AML-193 (cell line): ENCODE results near the gene CCDC51.

Experiments
- DNase-seq, 2 experiments: peaks; one replicate each; lab custom pipeline; 2025; lab: John Stamatoyannopoulos, UW

CCDC51 gene

DNA sequence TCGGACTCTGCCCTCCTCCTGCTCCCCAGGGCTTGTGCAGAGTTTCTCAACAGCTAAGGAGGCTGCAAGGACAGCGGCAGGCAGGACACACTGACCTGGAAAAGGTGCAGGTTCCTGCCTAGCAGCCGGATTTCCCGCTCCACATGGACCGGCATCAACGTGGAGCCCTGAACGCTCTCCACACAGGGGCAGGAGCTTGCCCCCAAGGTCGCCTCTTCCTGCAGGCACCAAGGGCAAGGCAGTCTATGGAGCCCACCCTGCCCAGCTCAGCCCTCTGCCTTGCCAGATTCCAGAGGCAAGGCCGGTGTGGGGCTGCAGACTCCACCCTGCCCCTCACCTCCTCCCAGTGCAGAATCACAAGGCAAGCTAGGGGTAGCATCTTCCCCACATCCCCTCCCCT is 20.8 kb downstream of the CCDC51 start:
- no peak for DNase-seq

DNA sequence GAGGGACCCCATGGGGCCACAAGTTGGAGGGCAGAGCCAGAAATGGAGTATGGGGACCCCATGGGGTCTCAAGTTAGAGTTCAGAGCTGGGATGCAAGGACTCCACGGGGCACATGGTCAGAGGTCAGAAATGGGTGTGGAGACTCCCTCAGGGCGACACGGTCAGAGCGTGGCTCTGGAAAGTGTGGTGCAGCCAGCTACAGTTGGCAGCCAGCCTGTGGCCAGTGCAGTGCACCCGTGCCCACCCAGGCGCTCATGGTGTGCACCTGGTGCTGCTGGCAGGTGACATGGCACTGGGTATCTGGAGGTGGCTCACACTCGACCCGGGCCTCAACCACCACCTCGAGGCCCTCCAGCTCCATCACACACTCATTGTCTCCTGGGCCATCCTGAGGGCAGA is 21.3 kb downstream of the CCDC51 start:
- DNase-seq = no peak

DNA sequence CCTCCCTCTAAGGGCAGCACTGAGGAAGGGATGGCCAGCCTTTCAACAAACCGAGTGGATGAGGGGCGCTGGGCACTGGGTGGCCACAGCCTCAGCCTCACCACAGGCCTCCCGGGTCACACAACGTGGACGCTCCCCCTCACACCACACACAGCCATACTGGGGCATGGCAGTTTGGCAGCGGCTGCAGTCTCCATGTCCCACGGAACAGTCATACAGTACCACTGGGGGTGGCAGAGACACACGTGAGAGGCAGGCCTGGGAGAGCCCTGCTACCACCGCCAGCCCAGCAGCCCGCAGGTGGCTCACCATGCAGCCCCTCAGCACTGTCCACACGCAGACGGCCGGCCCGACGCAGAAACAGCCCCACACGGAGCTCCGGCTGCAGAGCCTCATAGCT is 21.8 kb downstream of the CCDC51 start:
- no peak for DNase-seq

DNA sequence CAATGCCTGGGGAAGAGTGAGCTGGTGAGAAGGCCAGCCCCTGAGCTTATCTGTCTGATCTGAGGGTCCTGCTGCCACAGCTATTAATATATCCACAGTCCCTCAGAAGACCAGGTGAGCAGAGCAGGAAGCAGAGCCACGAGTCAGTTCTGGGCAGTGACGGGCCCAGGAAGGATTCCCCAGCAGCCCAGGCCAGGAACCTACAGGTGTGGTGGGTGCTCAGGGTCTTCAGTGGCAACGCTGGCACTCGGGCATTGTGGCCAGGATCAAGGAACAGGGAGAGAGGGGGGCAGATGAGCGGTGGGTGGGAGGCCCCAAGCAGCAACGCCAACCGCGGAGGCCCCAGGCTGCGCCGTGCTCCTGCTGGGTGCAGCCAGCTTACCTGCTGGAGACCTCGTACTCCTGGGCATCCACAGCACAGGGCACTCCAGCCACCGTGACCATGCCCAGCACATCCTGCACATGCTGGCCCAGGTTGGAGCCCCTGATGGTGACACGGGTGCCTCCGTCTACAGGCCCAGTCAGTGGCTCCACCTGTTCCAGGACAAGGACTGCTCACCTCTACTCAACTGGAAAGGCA is 22.3 kb downstream of the CCDC51 start:
- DNase-seq = no peak

DNA sequence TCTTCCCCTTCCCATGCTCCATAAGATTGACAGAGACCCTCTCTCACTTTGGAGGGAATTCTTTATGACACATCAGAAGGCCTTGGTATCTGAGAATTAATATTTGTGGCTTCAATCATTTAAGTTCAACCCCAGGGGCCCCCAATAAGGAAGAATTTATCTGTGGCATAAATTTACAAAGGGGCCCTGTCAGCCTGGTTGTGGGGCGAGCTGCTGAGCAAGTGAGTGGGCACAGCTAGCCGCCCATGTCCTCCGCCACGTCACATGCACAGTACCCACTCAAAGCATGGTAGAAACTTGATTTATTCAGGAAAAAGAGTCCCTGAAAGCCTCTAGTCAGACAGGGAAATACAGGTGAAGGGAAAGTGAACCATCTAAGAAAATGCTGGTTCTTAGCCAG is 23.4 kb downstream of the CCDC51 start:
- no peak for DNase-seq

DNA sequence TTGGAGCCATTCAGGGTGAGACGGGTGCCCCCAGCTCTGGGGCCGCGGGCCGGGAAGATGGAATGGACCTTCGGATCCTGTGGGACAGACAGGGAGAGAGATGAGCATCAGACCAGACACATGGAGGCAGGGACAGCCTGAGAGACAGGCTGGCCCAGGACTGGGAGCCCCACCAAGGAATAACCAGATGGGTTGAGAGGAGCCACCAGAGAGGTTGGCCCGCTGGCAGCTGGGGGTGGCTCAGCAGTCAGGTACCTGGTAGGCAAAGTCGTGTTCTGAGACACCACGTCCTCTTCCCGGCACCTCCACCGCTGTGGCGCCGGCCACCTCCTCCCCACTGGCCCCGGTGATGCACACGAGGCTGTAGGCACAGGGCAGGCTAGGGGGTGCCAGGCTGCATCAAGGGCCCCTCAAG is 23.8 kb downstream of the CCDC51 start:
- no peak for DNase-seq

DNA sequence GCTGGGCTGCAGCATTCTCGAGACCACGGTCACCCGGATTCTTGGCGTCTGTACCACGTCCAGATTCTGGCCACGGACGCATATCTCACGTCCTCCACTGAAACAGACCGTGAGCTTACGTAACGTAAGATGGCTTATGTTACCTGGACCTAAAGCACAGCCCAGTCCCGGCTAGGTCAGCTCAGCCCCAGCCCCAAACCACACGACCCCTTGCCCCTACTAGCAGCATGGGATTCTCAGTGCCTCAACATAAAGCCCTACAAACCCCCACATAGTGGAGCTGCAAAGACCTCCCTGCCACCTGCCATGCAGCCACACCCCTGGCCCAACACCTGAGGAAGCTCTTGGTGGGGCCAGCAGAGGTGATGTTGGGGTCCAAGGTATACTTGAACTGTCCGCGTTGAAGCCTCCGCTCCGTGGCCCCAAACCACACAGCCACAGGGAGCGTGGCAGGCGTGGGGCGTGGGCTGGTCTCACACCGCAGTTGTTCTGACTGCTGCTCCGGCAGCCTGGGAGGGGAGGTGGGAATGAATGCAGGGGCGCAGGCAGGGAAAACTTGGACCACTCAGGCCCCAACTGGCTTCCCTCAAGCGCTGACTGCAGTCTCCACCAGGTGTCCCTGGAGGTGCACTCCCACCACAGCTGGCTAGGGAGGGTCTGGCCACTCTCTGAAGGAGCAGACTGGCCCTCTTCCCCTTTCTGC is 24.5 kb downstream of the CCDC51 start:
- DNase-seq = no peak

DNA sequence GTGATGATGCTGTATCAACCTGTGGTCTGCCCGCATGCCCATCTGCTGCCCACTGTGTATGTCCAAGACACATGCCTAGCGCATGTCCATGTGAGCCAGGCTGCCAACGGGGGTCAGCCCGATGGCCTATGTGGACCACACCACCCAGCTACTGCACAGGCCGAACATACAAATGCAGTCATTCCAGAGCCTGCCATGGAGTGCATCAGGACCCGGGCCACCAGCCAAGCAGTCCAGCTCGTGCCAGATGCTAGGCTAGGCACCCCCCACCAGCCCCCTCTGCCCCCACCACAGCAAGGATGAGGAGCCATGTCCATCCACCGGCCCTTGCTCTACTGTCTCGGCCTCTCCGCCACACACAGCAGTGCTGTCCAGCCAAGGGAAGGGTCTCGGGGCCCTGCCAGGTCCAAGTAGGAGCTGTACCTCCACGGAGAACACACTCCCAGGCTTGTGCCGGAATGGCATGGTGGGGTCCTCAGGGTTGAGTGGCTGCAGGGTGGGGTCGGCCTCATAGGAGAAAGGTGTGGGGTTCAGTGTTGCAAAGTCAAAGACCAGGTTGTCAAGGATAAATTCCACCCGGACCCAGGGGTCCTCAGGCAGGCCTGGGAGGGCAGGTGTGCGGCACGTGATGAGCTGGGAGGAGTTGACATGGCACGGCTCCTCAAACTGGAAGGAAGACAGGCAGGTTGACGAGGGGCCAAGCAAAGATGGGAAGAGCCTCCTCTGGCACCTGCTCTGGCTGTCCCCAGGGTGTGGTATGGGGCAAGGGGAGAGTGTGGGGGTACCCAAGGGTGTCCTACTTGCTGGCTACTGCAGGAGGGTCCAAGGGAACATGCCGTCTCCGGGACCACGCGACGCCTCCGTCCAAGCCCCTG is 25.3 kb downstream of the CCDC51 start:
- DNase-seq = no peak

DNA sequence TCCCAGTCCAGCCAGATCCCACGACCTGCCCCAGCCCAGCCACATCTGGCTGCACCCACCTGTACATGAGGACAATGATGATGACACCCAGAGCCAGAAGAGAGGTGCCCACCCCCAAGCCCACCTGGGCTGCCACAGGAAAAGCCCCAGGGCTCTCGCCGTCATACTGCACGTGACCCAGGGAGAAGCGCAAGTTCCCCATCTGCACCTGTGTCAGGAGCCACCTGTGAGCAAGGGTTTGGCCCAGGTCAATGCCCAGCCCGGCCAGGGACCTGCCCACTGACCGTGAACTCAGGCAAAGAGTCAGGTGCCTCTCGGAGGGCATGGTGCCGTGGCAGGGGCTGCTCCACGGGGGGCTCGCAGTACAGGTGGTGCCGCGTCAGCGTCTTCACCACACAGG is 26.3 kb downstream of the CCDC51 start:
- DNase-seq = no peak

DNA sequence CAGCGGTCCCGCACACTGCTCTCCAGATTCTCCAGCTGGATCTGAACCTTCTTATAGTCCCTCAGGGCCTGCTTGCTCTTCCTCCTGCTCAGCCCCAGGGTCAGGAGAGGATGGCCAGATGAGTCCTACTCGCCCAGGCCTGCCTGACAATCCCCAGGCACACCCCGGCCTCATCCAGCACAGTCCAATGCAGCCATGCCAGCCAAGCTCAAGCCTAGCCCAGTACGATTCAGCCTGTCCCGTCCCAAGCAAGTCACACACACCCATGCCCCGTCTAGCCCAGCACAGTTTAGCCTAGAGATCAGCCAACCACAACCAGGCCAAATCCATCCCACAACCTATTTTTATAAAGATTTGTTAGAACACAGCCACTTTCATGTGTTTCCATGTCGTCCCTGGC is 26.8 kb downstream of the CCDC51 start:
- DNase-seq = no peak

DNA sequence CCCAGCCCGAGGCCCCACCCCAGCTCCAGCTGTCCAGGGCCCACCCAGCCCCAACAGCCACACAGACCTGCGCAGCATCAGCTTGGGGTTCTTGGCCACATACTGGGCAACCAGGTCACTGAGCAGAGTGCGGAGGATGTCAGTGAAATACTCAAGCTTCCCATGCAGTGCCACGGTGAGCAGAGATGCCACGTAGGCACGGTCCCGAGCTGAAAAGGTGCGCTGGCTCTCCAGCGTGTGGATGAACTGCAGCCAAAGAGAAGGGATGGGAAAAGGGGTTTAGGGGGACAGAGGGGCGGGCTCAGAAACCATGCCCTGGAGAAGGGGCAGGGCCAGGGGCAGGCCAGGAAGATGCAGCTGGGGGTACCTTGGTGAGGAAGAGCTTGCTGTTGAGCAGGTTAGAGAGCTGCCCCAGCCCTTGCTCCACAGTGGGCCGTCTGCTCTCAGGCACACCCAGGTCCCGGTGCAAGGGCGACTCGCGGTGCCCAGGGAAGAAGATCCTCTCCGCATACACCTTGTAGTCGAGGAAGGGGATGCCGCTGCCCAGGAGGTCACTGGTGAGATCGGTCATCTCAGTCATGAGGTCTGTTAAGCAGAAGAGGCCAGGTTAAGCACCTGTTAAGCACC is 27.4 kb downstream of the CCDC51 start:
- DNase-seq = no peak

DNA sequence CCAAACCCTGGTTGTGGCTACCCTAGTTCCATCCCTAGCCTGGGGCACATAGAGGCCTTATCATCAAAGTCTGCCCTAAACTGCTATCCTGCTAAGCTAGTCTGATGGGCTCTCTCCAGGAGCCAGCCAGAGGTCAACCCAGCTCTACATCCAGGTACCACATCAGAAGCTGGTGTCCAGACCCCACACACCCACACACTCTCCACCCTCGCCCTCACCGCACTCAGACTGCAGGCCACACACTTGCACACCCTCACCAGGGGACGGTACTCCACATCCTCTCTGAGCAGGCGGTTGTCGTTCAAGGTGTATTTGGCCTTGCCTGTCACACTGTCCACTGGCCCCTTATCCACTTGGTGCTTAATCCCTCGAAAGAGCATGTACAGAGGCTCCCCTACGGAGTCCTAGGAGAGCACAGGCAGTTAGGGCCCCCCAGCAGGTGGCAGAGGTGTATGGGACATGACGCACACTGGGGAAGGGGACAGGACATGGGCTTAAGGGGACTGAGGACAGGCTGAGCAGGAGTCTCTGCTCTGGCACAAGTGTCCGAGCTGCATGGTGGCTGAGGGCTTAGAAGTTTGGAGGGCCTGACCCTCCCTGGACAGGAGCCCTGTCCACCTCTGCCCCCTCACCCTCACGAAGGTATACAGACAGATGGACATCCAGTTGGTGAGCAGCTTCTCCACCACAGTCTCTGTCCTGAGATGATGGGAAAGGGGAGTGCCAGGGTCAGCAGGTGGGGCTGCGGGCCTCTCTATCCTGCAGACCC is 28.1 kb downstream of the CCDC51 start:
- DNase-seq = no peak

DNA sequence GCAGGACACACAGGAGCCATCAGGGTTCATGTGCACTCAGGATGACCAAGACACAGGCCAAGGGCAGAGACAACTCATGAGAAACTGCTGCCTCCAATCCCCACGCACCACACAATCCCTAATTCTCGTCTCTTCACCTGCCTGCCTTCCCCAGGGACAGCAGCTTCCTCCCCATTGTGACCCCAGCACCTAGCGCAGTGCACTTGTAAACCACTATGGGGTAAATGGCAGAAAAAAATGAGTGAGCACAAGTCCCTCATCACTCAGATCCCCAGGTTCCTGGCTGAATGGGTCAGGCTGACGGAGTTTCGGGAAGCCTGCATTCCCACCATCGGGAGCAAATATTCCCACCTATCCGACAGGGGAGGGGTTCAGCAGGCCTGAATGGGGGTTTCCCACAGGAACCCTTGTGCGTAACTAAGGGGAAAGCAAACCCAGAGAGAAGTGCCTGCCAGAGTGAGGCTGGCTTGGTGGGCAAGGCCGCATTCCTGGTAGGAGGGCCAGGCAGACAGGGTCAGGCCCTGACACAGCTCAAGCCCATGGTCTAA is 28.8 kb downstream of the CCDC51 start:
- DNase-seq = no peak

DNA sequence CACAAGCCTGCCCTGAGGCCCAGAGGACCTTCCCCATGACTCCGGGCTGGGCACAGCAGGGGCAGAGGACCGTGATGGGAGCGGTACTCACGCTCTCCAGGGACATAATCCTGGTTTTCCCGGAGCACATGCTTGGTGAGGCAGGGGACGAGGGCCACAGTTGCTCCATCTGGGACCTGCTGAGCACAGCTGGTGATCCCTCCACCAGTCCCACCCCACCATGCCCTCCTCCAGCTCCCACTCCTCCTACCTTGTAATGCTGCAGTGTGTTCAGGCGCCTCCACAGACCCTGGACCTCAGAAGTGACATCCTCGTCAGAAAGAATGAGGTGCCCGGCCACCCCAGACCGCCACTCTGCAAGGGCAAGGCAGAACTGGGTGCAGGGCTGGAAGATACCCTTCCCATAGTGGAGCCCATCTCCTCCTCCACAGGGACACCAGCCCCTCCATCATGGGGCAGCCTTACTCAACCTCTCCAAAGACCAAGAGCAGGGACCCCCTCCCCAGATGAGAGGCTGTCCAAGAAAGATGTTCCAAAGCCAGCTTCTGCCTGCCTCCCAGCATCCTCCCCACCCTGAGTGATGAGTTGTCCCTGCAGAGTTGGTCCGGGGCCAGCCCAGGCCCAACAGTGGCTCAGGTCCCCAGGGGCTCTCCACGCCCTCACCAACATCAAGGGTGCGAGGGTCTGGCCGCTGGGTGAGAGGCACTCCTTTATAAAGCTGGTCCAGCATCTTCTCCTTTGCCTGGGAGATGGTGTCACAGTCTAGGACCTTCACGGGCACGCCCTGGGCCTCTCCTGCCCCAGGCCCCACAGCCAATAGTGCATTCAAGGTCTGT is 29.5 kb downstream of the CCDC51 start:
- DNase-seq = no peak

DNA sequence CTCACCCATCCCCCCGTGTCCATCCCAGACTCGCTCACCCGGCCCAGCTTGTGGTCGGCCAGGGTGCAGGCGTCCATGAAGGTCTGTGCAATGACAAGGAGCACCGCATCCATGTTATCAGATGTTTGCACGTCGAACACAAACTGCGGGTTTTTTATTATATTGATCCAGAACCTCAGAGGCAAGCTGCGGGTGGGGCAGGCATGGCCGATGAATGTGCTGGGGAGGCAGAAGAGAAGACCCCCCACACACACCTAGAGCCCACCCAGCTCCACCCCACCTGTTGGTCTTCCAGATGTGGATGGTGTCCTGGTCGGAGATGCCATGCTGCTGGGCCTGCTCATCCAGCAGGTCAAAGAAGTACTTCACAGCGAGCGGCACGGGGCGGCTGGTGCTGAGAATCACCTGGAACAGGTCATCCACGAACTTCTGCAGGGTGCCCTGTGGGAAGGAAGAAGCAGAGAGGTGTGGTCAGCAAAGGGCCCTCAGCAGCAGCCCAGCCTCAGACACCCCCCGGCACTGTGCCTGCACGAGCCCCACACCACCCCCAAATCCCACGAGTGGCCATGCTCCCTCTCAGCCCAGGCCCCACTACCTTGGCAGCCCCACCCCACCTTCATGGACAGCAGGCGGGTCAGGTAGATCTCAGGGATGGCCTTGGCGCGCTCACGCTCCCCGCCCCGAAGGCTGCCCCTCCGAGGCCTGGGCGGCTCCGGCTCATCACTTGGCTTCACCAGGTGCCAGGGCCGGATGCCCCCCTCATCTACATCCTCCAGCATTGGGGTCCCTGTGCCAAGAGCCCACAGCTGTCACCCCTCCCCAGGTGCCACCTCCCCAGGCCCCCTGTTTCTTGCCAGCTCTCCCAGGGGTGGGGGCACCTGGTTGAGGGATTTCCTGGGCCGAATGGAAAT is 30.4 kb downstream of the CCDC51 start:
- DNase-seq = no peak

DNA sequence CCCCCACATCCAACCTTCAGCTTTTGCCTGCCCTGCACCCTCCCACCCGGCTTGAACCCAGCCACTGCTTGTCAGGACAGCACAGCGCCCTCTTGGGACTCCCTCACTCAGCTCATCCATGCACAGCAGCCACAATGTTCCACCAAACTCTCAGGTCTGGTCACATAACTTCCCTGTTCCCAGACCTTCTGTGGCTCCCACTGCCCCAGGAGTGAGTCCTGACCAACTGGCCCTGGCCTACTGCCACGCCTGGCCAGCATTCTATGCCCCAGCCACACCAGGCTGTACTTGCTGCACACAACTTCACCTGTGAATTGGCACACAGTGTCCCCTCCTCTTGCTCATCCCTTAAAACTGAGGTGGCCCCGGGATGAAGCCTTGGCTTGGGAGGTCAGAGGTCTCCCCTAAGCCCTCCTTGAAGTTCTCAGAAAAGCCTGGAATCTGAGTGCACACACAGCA is 31.1 kb downstream of the CCDC51 start:
- DNase-seq = peak; percentile 21 to 30

DNA sequence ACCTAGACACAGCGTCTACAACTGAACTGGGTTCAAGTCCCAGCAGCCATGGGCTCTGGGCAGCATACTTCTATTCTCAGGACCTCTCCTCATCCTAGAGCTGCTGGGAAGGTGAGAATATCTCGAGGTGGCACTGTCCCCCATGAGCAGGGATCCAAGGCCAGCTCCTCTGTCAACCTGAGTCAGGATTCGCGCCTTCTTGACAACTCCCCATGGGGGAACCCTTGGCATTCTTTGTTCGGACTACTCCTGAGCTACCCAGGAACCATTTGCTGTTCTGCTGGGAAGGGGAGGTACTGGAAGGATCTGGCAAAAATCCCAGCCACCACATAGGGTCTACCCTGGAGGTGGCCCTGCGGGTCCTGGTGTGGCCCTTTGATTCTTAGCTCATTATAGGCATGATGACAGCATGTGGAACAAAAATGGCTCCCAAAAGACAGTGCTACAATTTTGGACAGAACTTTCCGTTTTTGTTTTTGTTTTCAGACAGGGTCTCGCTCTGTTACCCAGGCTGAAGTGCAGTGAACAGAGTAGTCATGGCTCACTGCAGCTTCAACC is 32.3 kb downstream of the CCDC51 start:
- no peak for DNase-seq

DNA sequence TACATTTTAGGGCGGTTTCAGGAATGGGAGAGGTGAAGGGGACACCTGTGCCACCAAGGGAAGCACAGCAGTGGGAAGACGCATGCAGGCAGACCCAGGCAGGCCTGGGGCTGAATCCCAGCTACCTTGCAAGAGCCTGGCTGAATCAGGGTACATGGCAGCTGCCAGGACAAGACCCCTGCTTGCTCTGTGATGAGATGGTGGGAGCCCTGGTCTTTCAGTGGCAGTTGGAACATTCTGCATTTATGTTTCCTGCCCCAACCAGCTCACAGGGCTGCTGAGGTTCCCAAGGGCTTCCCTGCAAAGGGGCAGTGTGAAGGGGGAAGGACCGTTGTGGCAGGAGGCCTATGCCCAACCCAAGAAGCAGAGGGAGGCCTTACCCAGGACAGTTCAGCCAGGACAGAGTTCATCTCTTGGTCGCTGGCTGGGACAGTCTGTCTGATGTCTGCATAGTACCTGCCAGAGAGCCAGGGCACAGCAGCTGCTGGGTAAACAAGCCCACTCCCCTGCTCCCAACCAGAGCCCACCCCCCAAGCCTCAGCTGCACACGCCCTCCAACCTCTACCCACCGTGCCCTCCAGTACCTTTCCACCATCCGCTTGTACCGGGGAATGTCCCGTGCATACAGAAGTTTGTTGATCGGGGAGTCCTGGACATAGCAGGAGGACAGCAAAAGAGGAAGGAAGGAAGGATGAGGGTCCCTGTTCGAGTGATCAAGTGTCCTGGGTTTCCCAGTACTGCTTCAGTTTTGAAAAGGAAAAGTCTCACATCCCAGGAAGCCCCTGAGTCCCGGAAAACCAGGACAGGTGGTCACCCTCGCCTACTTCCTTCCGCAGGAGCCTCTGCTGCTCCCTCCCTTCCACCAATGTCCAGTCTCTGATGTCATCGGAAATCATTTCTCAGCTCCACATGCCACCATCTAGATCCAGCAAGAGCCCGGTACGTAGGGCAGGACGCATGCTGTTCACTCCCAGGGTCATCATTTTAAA is 33.2 kb downstream of the CCDC51 start:
- DNase-seq = no peak
